GM23248 (cell line): ENCODE measurements around the gene OR4C46. TPM values are rescaled to one million over a fixed set of nuclear protein-coding genes. Genes with fewer than 3 reads are reported as not detected.
"Not testable (repeated sequence)": the region's sequence is repeated elsewhere in the genome, so short reads cannot be mapped to it uniquely, and the experiment has no call there.

Experiments
- DNase-seq: peaks from one replicate; pipeline ENCODE4 v3.0.0-alpha.2; 2015
- H2AFZ ChIP-seq: fragments of 200-600 bp; sonication (generic); 2 replicates; pipeline ENCODE4 v1.6.1; 2016; ENCODE audit warnings: antibody characterized with exemption
- H3F3A ChIP-seq: fragments of 200-600 bp; sonication (generic); 2 replicates; pipeline ENCODE4 v1.6.1; 2016; ENCODE audit warnings: mild to moderate bottlenecking, antibody characterized with exemption, mixed run types; ENCODE audit not compliant: insufficient read depth
- H3K27ac ChIP-seq: fragments of 200-600 bp; sonication (generic); 2 replicates; pipeline ENCODE4 v1.5.1; 2016; ENCODE audit warnings: mild to moderate bottlenecking
- H3K27me3 ChIP-seq: fragments of 200-600 bp; sonication (generic); replicated peaks from 2 replicates; pipeline ENCODE4 v1.6.1; 2016; ENCODE audit warnings: mild to moderate bottlenecking; ENCODE audit not compliant: insufficient read depth
- H3K36me3 ChIP-seq: fragments of 200-600 bp; sonication (generic); 2 replicates; pipeline ENCODE4 v1.6.1; 2016; ENCODE audit warnings: low read depth, mild to moderate bottlenecking
- H3K4me1 ChIP-seq: fragments of 200-600 bp; sonication (generic); 2 replicates; pipeline ENCODE4 v1.6.1; 2016; ENCODE audit warnings: mild to moderate bottlenecking; ENCODE audit not compliant: insufficient read depth
- H3K4me2 ChIP-seq: fragments of 200-600 bp; sonication (generic); one replicate; pipeline ENCODE4 v1.6.1; 2016; ENCODE audit warnings: mild to moderate bottlenecking; ENCODE audit not compliant: unreplicated experiment
- H3K4me3 ChIP-seq: fragments of 200-600 bp; sonication (generic); 2 replicates; pipeline ENCODE4 v1.5.1; 2016; ENCODE audit warnings: mild to moderate bottlenecking
- H3K79me2 ChIP-seq: fragments of 200-600 bp; sonication (generic); 2 replicates; pipeline ENCODE4 v1.6.1; 2016; ENCODE audit warnings: mild to moderate bottlenecking; ENCODE audit not compliant: insufficient read depth
- H3K9ac ChIP-seq: fragments of 200-600 bp; sonication (generic); 2 replicates; pipeline ENCODE4 v1.6.1; 2016; ENCODE audit warnings: mild to moderate bottlenecking
- H3K9me2 ChIP-seq: fragments of 200-600 bp; sonication (generic); 2 replicates; pipeline ENCODE4 v1.6.1; 2016; ENCODE audit warnings: mixed run types, mild to moderate bottlenecking, moderate library complexity; ENCODE audit not compliant: insufficient read depth
- H3K9me3 ChIP-seq: fragments of 200-600 bp; sonication (generic); one replicate; pipeline ENCODE4 v1.6.1; 2017; ENCODE audit warnings: low read depth
- H4K20me1 ChIP-seq: fragments of 200-600 bp; sonication (generic); 2 replicates; pipeline ENCODE4 v1.6.0; 2016; ENCODE audit not compliant: insufficient read depth
- EZH2 ChIP-seq: fragments of 200-600 bp; sonication (generic); IDR thresholded peaks from 2 replicates; pipeline ENCODE4 v1.6.1; 2018; ENCODE audit warnings: antibody characterized with exemption, mild to moderate bottlenecking; ENCODE audit not compliant: insufficient read depth, poor library complexity, severe bottlenecking
- EZH2phosphoT487 ChIP-seq: fragments of 200-600 bp; sonication (generic); IDR thresholded peaks from 2 replicates; pipeline ENCODE4 v1.6.1; 2018; ENCODE audit warnings: antibody characterized with exemption, moderate library complexity, mild to moderate bottlenecking, low read depth; ENCODE audit not compliant: insufficient read depth
- WGBS, 2 experiments: methylation state at CpG; one replicate each; pipeline ENCODE4 v1.1.6; 2015 to 2017; ENCODE audit warnings: low lambda C conversion rate in 2 of 2, low coverage in 1 of 2; ENCODE audit errors: missing lambda C conversion rate in 2 of 2; 5-methylcytosine and 5-hydroxymethylcytosine counted together
- in situ Hi-C: fragments of 300-500 bp; cut with MboI; formaldehyde crosslinking; loops from 2 replicates; pipeline ENCODE4 v1.15.0; 2020
- polyA plus RNA-seq: library from polyadenylated mRNA; unstranded; fragments of >200 nt; fragmentation: Nextera tagmentation; extraction: Ambion mirVana; gene quantifications from 2 replicates; pipeline ENCODE4 v1.2.1, GENCODE V29; 2016
- total RNA-seq: library from RNA; depleted of rRNA; stranded (reverse); fragments of >200 nt; shearing (Covaris generic); gene quantifications from 2 replicates; pipeline ENCODE4 v1.2.3, GENCODE V29; 2014; rRNA removed

Gene OR4C46
- total RNA-seq = not detected in 2 replicates
- not detected in 2 replicates for polyA plus RNA-seq

DNA sequence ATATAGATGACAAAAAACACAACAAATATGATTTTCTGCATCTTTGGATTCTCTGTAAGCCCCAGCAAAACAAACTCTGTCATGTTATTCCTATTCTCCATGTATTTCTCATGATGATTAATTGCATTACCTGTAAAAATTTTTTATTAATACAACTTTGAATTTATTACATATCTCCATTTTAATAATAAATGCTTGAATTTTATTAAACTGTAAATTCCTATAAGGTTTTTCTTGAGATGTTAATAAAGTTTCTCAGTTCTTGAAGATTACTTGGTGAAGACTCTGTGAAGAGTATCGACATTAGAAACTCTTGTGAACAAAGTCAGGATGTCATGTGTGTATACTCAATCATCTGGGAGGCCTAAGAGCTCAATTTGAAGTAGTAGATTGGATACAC lies at the start of gene OR4C46:
Gene OR4C46, minus strand, starts transcription at position 101 of the 400 bp plus-strand sequence. Its CDS starts 0 bp downstream, at position 101.
- H3K9ac ChIP-seq = no peak within 1 kb of the TSS
- no peaks in the 10 kb centered on the region for H3K36me3 ChIP-seq
- H3K4me1 ChIP-seq = no peaks in the 10 kb centered on the region
- H3K27me3 ChIP-seq = no peaks in the 10 kb centered on the region
- H3K79me2 ChIP-seq = no peaks in the 10 kb centered on the region
- H3F3A ChIP-seq = no peaks in the 10 kb centered on the region
- no peak for DNase-seq
- H3K27ac ChIP-seq = no peak within 1 kb of the TSS
- no peaks in the 10 kb centered on the region for H4K20me1 ChIP-seq
- TF ChIP-seq EZH2phosphoT487 (no peak), EZH2 (no peak)
- no peaks in the 10 kb centered on the region for H3K9me2 ChIP-seq
- whole genome bisulfite sequencing, 2 experiments = 3 to 7% methylated on average over 1 of the region's 1 CpG
- H2AFZ ChIP-seq = no peak within 1 kb of the TSS
- in situ Hi-C loops = no loop called here
- H3K4me3 ChIP-seq = no peak within 1 kb of the TSS
- H3K4me2 ChIP-seq = no peak within 1 kb of the TSS
- no peaks in the 10 kb centered on the region for H3K9me3 ChIP-seq

DNA sequence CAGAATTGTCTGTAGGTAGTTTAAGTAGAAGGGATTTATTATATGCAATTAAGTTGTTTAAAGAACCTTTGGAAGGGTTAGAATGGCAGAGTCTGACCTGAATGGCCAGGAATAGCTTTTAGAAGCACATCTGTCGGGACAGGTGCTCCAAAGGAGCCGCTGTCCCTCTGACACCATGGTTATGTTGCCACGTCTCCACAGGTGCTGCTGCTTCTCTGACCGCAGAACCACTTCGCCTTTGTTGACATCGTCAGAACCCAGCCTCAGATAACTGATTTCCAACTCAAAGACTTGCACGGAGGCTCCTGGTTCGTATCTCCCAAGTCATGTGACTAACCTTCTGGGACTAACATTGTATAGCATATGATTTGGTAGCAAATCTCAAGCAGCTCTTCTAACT lies 41.8 kb upstream of the OR4C46 start:
- H3K79me2 ChIP-seq, H4K20me1 ChIP-seq, H3K9me2 ChIP-seq, H3K4me1 ChIP-seq, H3K4me3 ChIP-seq, H3K4me2 ChIP-seq, H3K27me3 ChIP-seq, H3F3A ChIP-seq, H2AFZ ChIP-seq, H3K36me3 ChIP-seq, H3K9me3 ChIP-seq, H3K9ac ChIP-seq, in situ Hi-C loops, H3K27ac ChIP-seq, DNase-seq: not testable (repeated sequence)
- WGBS, 2 experiments = 22 to 35% methylated on average over 8 of the region's 8 CpGs

DNA sequence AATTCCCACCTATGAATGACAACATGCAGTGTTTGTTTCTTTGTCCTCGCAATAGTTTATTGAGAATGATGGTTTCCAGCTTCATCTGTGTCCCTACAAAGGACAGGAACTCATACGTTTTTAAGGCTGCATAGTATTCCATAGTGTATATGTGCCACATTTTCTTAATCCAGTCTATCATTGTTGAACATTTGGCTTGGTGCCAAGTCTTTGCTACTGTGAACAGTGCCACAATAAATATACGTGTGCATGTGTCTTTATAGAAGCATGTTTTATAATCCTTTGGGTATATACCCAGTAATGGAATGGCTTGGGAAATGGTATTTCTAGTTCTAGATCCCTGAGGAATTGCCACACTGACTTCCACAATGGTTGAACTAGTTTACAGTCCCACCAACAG lies 42.4 kb downstream of the OR4C46 start:
- H2AFZ ChIP-seq, H3K36me3 ChIP-seq, H3K27ac ChIP-seq, H3F3A ChIP-seq, H3K9me2 ChIP-seq, H3K9ac ChIP-seq, H3K79me2 ChIP-seq, H3K4me2 ChIP-seq, H3K4me1 ChIP-seq, H3K9me3 ChIP-seq, H3K27me3 ChIP-seq, H3K4me3 ChIP-seq, H4K20me1 ChIP-seq, DNase-seq, in situ Hi-C loops: not testable (repeated sequence)
- WGBS, 2 experiments = 38 to 40% methylated on average over 3 of the region's 3 CpGs

DNA sequence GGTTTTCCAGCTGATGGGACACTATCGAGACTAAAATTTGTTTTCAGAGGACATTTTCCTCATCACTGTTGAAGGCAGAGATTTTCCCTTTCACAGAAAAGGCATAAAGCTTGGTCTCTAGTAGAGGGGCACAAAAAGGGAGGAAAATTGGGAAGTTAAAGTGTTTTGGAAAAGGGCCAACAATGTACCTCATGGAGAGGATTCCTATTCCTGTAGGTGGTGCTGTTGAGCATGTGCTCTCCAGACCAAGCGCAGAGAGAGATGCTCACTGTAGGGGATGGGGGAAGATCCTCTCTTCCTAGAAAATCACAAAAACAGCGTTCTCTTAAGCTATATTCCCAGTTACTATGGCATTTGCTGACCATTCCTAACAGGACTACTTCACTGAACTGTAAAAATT lies 44.9 kb downstream of the OR4C46 start:
- in situ Hi-C loops = no loop called here

DNA sequence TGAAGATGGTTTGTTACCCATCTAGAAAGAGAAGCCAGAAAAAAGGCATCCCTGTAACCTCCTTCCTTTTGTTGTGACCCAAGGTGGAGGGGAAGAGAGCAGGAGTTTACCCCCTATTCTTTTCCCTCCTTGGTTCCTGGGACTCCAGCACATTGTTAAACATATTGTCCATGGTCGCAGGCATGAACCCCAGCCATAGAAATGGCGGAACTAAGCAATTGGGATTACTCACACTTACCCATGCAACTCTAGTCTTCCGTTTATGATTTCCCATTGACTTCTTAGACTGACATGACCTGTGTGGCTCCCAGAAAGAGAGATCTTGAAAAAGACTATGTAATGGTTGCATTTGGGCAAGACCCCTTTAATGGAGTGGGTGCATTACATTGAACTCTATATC lies 45.4 kb downstream of the OR4C46 start:
- WGBS, 2 experiments = 20 to 29% methylated on average over 3 of the region's 3 CpGs
- Histone ChIP-seq H3K27me3 (no peaks in the 10 kb centered on the region), H3K4me1 (no peaks in the 10 kb centered on the region), H3K79me2 (no peaks in the 10 kb centered on the region), H3K4me3 (no peak overlapping the region), H3K9me2 (no peaks in the 10 kb centered on the region), H3K9ac (no peak overlapping the region), H3K36me3 (no peaks in the 10 kb centered on the region), H3K9me3 (no peaks in the 10 kb centered on the region), H3K27ac (no peak overlapping the region), H3F3A (no peaks in the 10 kb centered on the region), H4K20me1 (no peaks in the 10 kb centered on the region), H2AFZ (no peak overlapping the region), H3K4me2 (no peak overlapping the region)
- DNase-seq = no peak
- in situ Hi-C loops = no loop called here
- TF ChIP-seq EZH2 (no peak), EZH2phosphoT487 (no peak)

More for the DNA sequence above, 44.9 kb downstream of the OR4C46 start:
- Histone ChIP-seq H3K27ac (no peak overlapping the region), H3K4me1 (no peaks in the 10 kb centered on the region), H3K9me3 (no peaks in the 10 kb centered on the region), H3K79me2 (no peaks in the 10 kb centered on the region), H3K27me3 (no peaks in the 10 kb centered on the region), H3K4me3 (no peak overlapping the region), H3F3A (no peaks in the 10 kb centered on the region), H3K4me2 (no peak overlapping the region), H3K9me2 (no peaks in the 10 kb centered on the region), H4K20me1 (no peaks in the 10 kb centered on the region), H3K9ac (no peak overlapping the region), H2AFZ (no peak overlapping the region), H3K36me3 (no peaks in the 10 kb centered on the region)
- TF ChIP-seq EZH2 (no peak), EZH2phosphoT487 (no peak)
- whole genome bisulfite sequencing, 2 experiments = 21 to 33% methylated on average over 3 of the region's 3 CpGs
- peak; percentile 1 for DNase-seq

Other genes starting within 250 kb of the OR4C46 start
- gene OR4A5, start 102.8 kb upstream of the OR4C46 start, total RNA-seq = not detected in 2 replicates
- not detected in 2 replicates for gene OR4A5, start 102.8 kb upstream of the OR4C46 start, polyA plus RNA-seq